Measurements from ENCODE around the gene BAIAP2L2.

- TF ChIP-seq, protein P1, sequence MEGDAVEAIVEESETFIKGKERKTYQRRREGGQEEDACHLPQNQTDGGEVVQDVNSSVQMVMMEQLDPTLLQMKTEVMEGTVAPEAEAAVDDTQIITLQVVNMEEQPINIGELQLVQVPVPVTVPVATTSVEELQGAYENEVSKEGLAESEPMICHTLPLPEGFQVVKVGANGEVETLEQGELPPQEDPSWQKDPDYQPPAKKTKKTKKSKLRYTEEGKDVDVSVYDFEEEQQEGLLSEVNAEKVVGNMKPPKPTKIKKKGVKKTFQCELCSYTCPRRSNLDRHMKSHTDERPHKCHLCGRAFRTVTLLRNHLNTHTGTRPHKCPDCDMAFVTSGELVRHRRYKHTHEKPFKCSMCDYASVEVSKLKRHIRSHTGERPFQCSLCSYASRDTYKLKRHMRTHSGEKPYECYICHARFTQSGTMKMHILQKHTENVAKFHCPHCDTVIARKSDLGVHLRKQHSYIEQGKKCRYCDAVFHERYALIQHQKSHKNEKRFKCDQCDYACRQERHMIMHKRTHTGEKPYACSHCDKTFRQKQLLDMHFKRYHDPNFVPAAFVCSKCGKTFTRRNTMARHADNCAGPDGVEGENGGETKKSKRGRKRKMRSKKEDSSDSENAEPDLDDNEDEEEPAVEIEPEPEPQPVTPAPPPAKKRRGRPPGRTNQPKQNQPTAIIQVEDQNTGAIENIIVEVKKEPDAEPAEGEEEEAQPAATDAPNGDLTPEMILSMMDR (IDR thresholded peaks at IDR 0.05) = no peak
- TF ChIP-seq ZFX (IDR thresholded peaks at IDR 0.05; ENCODE audit: borderline replicate concordance) = no peak
Measured at GRCh38 chr22:38080474-38080849, 30.0 kb downstream of the BAIAP2L2 start.

Measured in 22Rv1 (cell line).